Astrocyte of the spinal cord (primary cell): ENCODE measurements around the gene STX2.
"Not testable (repeated sequence)": the region's sequence is repeated elsewhere in the genome, so short reads cannot be mapped to it uniquely, and the experiment has no call there.

Source experiments
- DNase-seq: peaks from one replicate; pipeline ENCODE4 v3.0.0; 2011; ENCODE audit warnings: low read depth, low spot score
- H3K4me3 ChIP-seq: 2 replicates; pipeline ENCODE4 v1.5.1; 2011; ENCODE audit warnings: low read depth, mild to moderate bottlenecking, low read length, moderate library complexity
- in situ Hi-C: cut with HindIII; loops from 2 replicates; pipeline ENCODE4 v1.10.0; 2017; ENCODE audit warnings: low sequenced_read_pairs
- TF ChIP-seq, protein P1 (sequence below): IDR thresholded peaks from 2 replicates; pipeline ENCODE4 v1.5.1; 2012; ENCODE audit warnings: low read depth, mild to moderate bottlenecking, low read length, inconsistent platforms

Gene STX2

DNA sequence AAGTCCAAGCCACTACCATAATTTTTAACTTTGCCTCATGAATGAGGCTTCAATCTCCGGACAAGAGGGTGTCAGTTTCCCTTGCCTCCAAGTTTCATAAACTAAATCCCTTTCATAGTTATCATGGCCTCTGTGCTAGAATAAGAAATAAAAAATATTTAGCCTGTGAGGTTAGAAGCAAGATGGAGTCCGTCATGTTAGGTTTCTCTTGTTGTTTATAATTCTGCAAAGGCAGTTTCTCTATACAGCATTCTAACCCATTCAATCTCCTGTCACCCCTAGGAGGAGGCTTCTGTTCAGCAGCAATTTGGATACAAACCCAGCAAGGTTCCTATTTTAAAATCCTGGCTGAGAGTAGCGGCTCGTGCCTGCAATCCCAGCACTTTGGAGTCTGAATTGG, 17.0 kb upstream of the STX2 start:
- TF ChIP-seq, protein P1, sequence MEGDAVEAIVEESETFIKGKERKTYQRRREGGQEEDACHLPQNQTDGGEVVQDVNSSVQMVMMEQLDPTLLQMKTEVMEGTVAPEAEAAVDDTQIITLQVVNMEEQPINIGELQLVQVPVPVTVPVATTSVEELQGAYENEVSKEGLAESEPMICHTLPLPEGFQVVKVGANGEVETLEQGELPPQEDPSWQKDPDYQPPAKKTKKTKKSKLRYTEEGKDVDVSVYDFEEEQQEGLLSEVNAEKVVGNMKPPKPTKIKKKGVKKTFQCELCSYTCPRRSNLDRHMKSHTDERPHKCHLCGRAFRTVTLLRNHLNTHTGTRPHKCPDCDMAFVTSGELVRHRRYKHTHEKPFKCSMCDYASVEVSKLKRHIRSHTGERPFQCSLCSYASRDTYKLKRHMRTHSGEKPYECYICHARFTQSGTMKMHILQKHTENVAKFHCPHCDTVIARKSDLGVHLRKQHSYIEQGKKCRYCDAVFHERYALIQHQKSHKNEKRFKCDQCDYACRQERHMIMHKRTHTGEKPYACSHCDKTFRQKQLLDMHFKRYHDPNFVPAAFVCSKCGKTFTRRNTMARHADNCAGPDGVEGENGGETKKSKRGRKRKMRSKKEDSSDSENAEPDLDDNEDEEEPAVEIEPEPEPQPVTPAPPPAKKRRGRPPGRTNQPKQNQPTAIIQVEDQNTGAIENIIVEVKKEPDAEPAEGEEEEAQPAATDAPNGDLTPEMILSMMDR: no peak
- H3K4me3 ChIP-seq: no peak overlapping the region
- in situ Hi-C loops: no loop called here
- DNase-seq: no peak

DNA sequence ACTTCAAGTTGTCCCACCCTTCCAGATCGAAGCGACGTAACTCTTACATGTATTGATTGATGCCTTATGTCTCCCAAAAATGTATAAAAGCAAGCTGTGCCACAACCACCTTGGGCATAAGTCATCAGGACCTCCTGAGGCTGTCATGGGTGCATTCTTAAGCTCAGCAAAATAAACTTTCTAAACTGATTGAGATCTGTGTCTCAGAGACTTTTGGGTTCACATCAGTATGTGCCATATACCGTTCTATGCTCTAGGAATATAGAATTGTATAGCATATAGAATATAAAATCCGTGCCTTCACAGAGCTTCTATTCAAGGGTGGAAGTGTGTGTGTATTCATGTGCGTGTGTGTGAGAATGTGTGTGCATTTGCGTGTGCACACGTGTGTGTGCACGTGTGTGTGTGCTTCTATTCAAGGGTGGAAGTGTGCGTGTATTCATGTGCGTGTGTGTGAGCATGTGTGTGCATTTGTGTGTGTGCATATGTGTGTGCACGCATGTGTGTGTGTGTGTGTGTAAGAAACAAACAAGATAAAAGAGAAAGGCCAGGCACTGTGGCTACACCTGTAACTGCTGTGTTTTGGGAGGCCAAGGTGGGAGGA, 11.5 kb upstream of the STX2 start:
- in situ Hi-C loops: no loop called here

DNA sequence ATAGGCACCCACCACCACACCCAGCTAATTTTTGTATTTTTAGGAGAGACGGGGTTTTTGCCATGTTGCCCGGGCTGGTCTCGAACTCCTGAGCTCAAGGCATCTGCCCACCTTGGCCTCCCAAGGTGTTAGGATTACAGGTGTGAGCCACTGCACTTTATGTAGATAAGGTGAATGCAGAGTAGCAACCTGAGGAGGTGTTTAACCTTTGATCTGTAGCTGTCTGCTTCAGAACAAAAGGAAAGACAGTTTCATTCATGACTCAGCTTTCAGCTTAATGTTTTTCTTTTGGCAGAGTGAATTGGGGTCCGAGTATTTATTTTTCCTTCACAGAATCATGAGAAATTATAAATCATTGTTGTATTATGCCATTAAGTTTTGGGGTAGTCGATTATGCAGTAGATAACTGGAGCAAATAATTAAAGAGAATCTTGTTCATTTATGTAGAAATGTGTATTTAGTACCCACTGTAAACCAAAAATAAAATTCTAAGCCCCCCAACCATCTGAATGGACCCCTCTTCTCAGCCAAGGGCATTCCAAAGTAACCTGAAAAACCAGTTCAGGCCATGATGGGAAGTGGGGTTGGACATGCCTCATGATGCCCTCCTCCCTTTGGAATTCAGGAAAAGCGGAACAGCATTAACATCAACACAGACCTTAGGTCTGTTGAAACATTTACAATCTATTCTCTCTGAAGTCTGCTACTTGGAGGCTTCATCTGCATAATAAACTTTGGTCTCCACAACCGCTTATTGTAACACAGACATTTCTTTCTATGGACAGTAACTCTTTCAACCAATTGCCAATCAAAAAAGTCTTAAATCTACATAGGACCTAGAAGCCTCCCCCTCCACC, 10.7 kb upstream of the STX2 start:
- TF ChIP-seq, protein P1: no peak
- H3K4me3 ChIP-seq: no peak overlapping the region
- in situ Hi-C loops: no loop called here
- DNase-seq: no peak

More for the DNA sequence above, 11.5 kb upstream of the STX2 start:
- TF ChIP-seq, protein P1: no peak
- no peak overlapping the region for H3K4me3 ChIP-seq
- no peak for DNase-seq

DNA sequence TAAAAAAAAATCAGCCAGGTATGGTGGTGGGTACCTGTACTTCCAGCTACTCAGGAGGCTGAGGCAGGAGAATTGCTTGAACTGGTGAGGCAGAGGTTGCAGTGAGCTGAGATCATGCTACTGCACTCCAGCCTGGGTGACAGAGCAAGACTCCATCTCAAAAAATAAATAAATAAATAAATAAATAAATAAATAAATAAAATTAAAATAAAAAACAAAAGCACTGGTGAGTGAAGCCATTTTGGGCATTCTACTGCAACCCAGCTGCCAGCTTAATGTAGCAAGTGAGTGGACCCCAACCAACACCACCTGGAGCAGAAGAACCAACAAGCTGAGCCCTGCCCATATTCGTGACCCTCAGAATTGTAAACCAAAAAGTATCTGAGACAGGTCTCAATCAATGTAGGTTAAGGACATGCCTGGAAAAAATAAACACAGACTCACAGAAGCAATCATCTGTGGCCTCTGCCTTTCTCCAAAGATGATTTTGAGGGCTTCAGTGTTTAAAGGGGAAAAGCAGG, 9.8 kb upstream of the STX2 start:
- H3K4me3 ChIP-seq, DNase-seq, in situ Hi-C loops: not testable (repeated sequence)

DNA sequence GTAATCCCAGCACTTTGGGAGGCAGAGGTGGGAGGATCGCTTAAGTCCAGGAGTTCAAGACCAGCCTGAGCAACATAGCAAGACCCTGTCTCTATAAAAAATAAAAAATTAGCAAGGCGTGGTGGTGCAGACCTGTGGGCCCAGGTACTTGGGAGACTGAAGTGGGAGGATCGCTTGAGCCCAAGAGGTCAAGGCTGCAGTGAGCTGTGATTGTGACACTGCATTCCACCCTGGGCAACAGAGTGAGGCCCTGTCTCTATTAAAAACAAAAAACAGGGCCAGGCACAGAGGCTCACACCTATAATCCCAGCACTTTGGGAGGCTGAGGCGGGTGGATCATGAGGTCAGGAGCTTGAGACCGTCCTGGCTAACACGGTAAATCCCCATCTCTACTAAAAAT, 9.1 kb upstream of the STX2 start:
- DNase-seq, H3K4me3 ChIP-seq, in situ Hi-C loops: not testable (repeated sequence)

DNA sequence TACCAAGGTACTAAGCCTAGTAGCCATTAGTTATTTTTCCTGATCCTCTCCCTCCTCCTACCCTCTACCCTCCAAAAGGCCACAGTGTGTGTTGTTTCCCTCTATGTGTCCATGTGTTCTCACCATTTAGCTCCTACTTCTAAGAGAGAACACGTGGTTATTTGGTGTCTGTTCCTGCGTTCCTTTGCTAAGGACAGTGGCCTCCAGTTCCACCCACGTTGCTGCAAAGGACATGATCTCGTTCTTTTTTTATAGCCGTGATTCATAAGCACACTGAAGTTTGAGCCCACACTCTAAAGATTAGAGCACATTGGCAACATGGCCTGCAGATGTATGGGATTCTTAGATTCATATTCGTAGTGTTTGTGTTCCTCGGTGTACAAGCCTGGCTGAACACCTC, 8.1 kb upstream of the STX2 start:
- DNase-seq: no peak
- in situ Hi-C loops: no loop called here
- TF ChIP-seq, protein P1: no peak
- no peak overlapping the region for H3K4me3 ChIP-seq

DNA sequence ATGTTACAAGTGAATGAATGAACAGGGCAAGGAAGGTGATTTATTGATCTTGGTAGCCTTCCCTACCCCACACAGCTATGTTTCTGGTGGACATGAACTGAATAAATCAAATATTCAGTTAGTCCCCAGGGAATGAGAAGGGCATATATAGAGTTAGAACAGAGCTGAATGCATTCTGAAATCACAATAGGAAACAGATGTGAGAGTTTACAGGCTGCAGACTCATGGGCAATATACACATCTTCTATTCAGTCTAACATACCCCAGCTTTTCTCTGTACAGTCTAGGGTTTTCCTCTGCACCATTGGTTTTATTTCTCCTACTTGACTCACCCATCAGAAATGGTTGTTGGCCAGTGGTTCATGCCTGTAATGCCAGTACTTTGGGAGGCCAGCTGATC, 7.3 kb upstream of the STX2 start:
- in situ Hi-C loops: no loop called here

More for the DNA sequence above, 7.3 kb upstream of the STX2 start:
- no peak for DNase-seq
- no peak overlapping the region for H3K4me3 ChIP-seq
- TF ChIP-seq, protein P1: no peak
